HG02798 (cell line): ENCODE measurements around the gene P3H2.

Experiments used
- ATAC-seq: cut with Tn5 transposase; IDR thresholded peaks from one replicate; pipeline ENCODE4 v1.9.1; 2021; ENCODE audit warnings: mild to moderate bottlenecking; ENCODE audit not compliant: unreplicated experiment, poor library complexity

The P3H2 gene

GRCh38 chr3:190024912-190025311 lies 95.8 kb downstream of the P3H2 start:
- no peak for ATAC-seq

DNA sequence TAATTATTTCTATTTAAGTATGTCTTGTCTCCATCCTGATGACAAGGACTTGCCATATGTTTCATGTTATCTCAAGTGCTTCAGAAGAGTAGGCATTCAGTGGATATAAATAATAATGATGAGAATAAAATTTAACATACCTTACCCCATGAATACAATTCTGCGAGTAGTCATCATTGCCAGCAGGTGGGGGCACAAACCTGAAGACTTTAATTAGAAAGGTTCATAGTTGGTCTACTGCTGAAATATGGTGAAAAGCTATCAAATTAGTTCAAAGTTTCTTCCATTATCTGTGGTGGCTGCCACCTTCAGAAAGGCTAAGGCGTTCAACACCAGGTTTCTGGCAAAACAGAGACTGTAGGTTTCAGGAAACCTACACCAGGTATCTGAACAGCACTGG lies 100.9 kb downstream of the P3H2 start:
- ATAC-seq, result no peak

GRCh38 chr3:190019006-190019405 lies 101.7 kb downstream of the P3H2 start:
- no peak for ATAC-seq

DNA sequence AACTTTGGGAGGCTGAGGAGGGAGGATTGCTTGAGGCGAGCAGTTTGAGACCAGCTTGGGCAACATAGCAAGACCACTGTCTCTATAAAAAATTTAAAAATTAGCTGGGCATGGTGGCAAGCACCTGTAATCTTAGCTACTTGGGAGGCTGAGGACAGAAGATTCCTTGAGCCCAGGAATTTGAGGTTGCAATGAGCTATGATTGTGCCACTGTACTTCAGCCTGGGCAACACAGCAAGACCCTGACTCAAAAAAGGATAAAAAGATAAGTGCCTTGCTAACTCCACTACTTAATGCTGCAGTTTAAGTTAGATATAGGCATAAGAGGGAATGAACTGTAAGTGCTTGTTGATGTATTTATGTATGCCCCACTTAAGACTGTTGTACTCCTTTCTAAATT lies 102.2 kb downstream of the P3H2 start:
- no peak for ATAC-seq

GRCh38 chr3:190017521-190018288 lies 103.0 kb downstream of the P3H2 start:
- ATAC-seq, result no peak

DNA sequence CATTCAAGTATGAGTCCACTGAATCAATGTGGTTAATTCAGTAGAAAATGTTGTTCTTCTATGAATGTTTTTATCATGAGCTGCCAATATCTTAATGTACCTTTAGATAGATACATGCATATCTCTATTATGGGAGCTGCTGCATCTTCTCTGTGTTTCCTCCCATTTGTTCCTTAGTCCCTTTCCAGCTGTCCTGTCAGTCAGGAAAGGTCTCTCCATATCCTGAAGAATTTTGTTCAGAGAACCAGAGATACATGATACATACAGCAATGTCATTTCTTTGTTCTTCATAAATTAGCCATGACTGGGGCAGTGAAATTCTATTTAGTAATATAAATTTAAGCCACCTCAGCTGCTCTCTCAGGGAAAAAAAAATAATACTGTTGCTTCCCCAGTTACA lies 103.7 kb downstream of the P3H2 start:
- no peak for ATAC-seq

- ATAC-seq, result no peak
Observed at GRCh38 chr3:190014940-190015339, 105.8 kb downstream of the P3H2 start.

DNA sequence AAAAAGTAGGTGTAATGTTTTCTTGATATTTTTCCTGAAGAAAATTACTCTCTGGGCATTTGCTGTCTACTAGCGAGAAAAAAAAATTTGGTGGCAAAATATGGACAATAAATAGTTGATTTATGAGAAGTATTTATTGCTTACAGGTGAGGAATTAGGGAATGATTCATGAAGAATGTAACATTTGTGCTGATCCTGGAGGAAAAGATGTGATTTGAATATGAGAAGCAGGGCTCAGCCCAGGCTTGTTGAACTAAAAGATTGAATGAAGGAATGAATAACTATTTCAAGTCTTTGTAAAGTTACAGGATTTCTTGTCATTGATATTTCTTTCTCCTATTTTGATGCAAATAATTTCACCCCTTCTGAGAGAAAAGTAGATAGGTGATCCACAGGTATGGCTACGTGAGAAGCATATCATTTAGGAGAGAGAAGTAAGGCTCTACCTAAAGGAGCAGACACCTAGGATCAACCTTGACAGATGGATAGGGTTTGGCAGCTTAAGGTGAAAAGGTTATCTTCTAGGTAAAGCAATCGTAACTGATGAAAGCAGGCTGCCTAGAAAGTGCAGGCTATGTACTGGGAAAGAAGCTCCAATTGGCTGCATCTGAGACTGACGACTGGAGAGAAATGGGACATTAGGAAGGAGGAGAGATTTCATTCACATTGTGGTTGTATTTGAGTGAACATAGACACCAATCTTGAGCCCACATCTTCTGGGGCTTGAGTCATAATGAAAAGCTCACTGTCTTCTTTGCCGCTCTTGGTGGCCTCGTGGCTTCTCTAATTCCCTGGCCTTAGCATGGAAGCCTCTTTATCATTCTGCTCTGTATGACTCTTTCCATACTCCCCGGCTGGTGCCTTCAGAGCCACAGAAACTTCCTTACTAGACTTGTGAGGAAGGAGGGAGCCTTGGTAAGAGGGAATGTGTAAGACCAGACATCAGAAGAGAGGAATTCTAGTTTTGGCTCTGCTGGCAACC lies 106.5 kb downstream of the P3H2 start:
- no peak for ATAC-seq

DNA sequence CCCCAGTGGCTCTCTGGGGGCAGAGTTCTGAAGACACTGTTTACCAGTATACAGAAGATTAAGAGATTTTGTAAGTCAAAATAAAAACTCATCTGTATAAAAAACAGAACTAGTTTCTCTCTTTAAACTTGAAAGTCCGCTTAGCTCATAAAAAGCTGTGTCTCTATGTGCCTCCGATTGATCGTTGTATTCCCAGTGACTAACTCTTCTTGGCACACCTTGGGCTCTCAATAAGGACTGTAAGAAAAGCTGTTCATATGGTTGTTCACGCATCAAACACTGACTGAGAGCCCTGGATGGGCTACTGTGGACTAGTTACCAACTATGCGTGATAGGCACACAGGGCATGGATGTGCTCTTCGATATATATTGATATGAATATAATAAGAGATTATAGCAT lies 107.9 kb downstream of the P3H2 start:
- no peak for ATAC-seq

GRCh38 chr3:190012314-190012782 lies 108.3 kb downstream of the P3H2 start:
- ATAC-seq, result no peak

DNA sequence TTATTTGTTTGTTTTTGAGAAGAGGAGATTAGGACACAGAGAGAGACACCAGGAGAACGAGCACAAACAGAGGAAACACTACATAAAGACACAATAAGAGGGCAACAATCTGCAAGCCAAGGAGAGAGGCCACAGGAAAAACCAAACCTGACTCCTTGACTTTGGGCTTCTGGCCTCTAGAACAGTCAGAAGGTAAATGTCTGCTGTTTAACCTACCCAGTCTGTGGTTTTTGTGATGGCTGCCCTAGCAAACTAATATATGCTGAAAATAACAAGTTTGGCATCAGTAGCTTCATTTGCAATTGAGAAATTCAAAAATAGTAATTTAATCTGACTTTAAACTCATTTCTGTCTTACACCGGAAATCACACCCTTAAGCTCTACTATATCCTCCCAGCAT lies 110.2 kb downstream of the P3H2 start:
- no peak for ATAC-seq

DNA sequence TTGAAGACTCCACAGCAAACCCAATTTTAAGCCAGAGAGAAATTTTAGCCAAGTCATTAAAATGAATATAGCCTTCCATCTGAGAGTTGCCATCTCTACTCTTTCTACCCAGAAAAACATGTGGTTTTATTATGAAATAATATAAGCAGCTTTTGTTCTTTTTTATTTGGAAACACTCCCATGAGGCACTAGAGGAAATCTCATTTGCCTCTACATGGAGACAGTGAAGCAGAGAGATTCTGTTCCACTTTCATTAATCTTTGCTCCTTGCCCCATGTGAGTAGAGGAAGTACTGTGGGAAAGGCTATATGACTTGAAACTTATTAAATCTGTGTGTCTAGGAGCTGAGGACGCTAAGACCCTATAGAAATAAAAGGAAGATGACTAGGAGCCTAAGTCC lies 111.1 kb downstream of the P3H2 start:
- ATAC-seq, result no peak

DNA sequence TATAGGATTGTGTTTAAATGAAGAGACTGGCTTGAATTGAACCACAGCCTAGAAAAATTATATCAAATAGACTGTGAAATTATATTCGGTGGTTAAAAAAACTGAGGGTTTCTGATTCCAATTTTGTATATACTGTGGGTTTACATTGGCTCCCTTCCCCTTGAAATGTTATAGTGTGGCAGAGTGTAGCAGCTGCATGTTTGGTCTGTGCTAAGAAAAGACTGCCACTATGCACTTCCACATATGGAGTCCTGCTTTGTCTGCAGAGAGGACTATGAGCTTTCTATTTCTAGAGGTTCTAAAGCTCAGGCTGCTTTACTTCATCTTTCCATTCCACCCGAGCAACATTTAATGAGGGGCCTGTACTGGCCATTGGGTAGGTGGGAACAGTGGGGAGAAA lies 112.3 kb downstream of the P3H2 start:
- ATAC-seq, result no peak

DNA sequence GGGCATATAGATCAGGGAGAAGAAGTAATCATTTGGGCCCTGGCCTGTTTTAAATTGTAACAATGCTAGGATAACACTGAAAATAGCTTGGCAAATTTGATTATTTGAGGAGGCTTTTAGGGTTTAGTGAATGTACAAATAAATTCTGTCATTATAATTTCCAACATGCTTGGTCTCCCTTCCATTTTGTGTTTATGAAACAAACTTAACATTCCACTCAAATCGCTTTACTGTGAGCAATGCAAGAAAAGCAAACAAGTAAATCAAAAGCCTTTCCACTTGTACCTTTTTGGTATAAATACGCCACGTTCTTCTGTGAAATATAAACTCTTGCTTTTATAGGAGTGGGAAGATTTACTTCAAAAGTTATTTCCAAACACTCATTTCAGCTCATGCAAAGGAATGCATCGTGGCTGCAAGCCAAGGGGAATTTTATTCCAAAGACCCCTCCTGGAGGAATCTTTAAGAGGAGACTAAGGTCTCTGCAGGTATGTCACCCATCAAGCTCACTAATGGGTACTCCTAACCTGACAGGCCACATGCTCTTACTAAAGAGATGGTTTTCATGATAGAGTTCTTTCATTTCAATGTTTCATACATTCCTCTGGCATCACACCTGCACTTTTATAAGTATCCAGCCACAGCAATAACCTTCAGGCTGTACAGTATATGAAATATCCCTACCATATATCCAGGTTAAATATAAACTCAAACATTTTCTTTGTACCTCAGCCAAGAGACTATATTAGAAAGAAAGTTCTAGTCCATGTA lies 115.2 kb downstream of the P3H2 start:
- no peak for ATAC-seq

DNA sequence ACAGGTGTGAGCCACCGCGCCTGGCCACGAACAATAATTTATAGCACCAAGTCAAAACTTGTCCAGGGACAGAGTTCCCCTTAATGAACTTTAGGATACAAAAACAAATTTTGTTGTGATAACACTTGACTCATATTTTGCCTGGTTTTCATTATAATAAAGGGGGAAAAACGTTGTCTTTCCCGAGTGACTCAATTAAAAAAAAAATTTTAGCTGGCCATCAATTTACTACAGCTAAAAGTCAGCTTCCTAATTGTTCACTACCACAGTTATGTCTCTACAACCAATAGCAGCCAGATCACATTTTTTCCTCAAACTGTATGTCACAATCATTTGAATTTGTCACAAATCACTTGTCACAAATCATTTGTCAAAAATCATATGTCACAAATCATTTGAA lies 116.0 kb downstream of the P3H2 start:
- ATAC-seq, result no peak

DNA sequence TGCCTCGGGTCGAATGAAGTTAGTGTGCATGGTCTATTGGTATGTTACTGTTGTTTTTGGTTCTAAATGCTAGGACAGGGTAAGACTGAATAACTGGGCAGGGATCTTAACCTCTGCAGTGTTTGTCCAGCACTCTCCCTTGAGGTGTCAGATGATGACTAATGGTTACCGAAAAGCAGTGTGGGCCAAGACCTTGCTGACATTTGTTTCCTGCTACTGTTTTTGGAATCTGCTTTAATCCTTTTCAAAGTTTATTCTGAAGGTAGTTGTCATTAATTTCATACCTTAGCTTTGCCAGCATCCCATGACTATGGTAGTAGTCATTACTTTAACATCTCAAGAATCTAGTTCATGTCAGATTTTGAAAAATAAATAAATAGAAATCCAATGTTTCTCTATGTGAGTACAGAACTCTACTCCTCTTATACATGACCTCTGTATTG lies 117.0 kb downstream of the P3H2 start:
- no peak for ATAC-seq

DNA sequence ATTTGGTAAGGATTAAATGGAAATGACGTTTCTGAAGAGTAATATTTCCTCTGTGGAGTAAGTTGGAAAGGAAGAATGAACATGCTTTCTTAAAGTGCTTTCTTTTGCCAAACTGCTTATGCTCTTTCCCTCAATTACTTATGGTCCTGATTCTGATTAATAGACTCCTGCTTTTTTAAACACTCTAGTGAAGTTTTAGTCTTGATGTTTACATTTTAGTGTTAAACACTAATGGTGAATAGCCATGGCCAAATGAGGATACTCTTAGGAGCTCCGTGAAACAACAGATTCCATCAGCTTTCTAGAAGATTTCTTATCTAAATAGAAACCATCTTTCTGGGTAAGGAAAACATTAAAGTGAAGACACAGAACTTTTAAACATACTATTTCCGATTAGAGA lies 117.6 kb downstream of the P3H2 start:
- ATAC-seq, result no peak

GRCh38 chr3:190001426-190001825 lies 119.3 kb downstream of the P3H2 start:
- no peak for ATAC-seq

DNA sequence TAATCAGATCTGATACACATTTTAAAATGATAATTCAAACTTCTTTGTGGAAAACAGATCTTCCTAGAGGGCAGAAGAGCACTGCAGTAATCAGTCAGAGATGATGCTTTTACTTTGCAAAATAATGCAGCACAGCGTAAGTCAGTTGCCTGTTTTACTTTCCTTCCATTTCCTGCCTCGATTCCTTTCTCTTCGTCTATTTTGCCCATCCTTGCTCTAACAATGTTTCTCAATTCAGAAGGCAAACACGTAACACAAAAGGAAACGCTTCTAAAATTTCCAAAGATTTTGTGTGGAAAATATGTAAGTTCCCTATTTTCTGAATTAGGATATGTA lies 119.9 kb downstream of the P3H2 start:
- ATAC-seq, result no peak

- ATAC-seq, result no peak
Observed at GRCh38 chr3:190000187-190000860, 120.4 kb downstream of the P3H2 start.
